Osteoblast (primary cell): Measurements from ENCODE around the gene NOTO. TPM values are rescaled to one million over a fixed set of nuclear protein-coding genes. Genes with fewer than 3 reads are reported as not detected.

ENCODE experiments used
- DNase-seq: peaks from one replicate; pipeline ENCODE4 v3.0.0; 2011; ENCODE audit warnings: low spot score, mixed read lengths; ENCODE audit not compliant: insufficient read length; ENCODE audit errors: missing footprints
- H2AFZ ChIP-seq: 2 replicates; pipeline ENCODE4 v1.6.0; 2011; ENCODE audit warnings: mild to moderate bottlenecking, low read length
- H3K27ac ChIP-seq: 2 replicates; pipeline ENCODE4 v1.5.1; 2011; ENCODE audit warnings: mild to moderate bottlenecking, low read depth, low read length, moderate library complexity
- H3K27me3 ChIP-seq: 2 replicates; pipeline ENCODE4 v1.6.0; 2012; ENCODE audit warnings: mild to moderate bottlenecking, control low read depth, inconsistent platforms, low read length, moderate library complexity; ENCODE audit not compliant: insufficient read depth
- H3K36me3 ChIP-seq: 2 replicates; pipeline ENCODE4 v1.5.1; 2011; ENCODE audit warnings: mild to moderate bottlenecking, low read length, control low read depth, moderate library complexity; ENCODE audit not compliant: insufficient read depth
- H3K4me1 ChIP-seq: 2 replicates; pipeline ENCODE4 v1.5.1; 2011; ENCODE audit warnings: mild to moderate bottlenecking, low read length, control low read depth, moderate library complexity; ENCODE audit not compliant: insufficient read depth
- H3K4me2 ChIP-seq: 2 replicates; pipeline ENCODE4 v1.6.0; 2011; ENCODE audit warnings: mild to moderate bottlenecking, low read length; ENCODE audit not compliant: insufficient read depth
- H3K4me3 ChIP-seq: fragments of 200-600 bp; sonication (generic); 3 replicates; pipeline ENCODE4 v1.5.1; 2012; ENCODE audit warnings: mild to moderate bottlenecking, low read length, inconsistent platforms; ENCODE audit not compliant: insufficient read depth
- H3K79me2 ChIP-seq: 2 replicates; pipeline ENCODE4 v1.6.0; 2012; ENCODE audit warnings: mild to moderate bottlenecking, low read length, control low read depth, inconsistent platforms; ENCODE audit not compliant: insufficient read depth
- H3K9me3 ChIP-seq: 2 replicates; pipeline ENCODE4 v1.5.1; 2011; ENCODE audit warnings: low read depth, low read length, control low read depth
- H4K20me1 ChIP-seq: 2 replicates; pipeline ENCODE4 v1.6.0; 2012; ENCODE audit warnings: mild to moderate bottlenecking, low read length, control low read depth; ENCODE audit not compliant: insufficient read depth
- CTCF ChIP-seq: IDR thresholded peaks from 2 replicates; pipeline ENCODE4 v1.5.1; 2011; ENCODE audit warnings: mild to moderate bottlenecking, low read depth, low read length, moderate library complexity; ENCODE audit errors: extremely low read depth
- total RNA-seq: library from RNA; depleted of rRNA; stranded (reverse); fragments of >200 nt; gene quantifications from 2 replicates; pipeline ENCODE4 v1.2.3, GENCODE V29; 2012

Gene NOTO
- total RNA-seq, 1 donor = not detected

- no peak overlapping the region for H3K27ac ChIP-seq
- H4K20me1 ChIP-seq = peaks cover 16% of the 10 kb centered on the region
- no peak overlapping the region for H3K4me2 ChIP-seq
- no peak overlapping the region for H2AFZ ChIP-seq
- TF ChIP-seq CTCF = no peak
- peak; percentile 52 for DNase-seq
- no peaks in the 10 kb centered on the region for H3K4me1 ChIP-seq
- H3K4me3 ChIP-seq = no peak overlapping the region
- H3K9me3 ChIP-seq = no peaks in the 10 kb centered on the region
- peaks cover 47% of the 10 kb centered on the region for H3K36me3 ChIP-seq
- no peaks in the 10 kb centered on the region for H3K79me2 ChIP-seq
- no peaks in the 10 kb centered on the region for H3K27me3 ChIP-seq
These were observed 52.1 kb downstream of the NOTO start for GRCh38 chr2:73254343-73255006.

GRCh38 chr2:73255007-73255644, 52.8 kb downstream of the NOTO start:
- peaks cover 40% of the 10 kb centered on the region for H3K36me3 ChIP-seq

GRCh38 chr2:73255907-73256617, 53.7 kb downstream of the NOTO start:
- no peaks in the 10 kb centered on the region for H3K4me1 ChIP-seq
- no peaks in the 10 kb centered on the region for H3K79me2 ChIP-seq
- H3K9me3 ChIP-seq = no peaks in the 10 kb centered on the region
- no peak overlapping the region for H2AFZ ChIP-seq
- no peak overlapping the region for H3K4me3 ChIP-seq
- DNase-seq = peak; percentile 64
- H4K20me1 ChIP-seq = peaks cover 16% of the 10 kb centered on the region
- TF ChIP-seq CTCF = no peak
- H3K4me2 ChIP-seq = no peak overlapping the region
- no peak overlapping the region for H3K27ac ChIP-seq
- no peaks in the 10 kb centered on the region for H3K27me3 ChIP-seq
- H3K36me3 ChIP-seq = peaks cover 31% of the 10 kb centered on the region

More at GRCh38 chr2:73255007-73255644, 52.8 kb downstream of the NOTO start:
- no peak overlapping the region for H3K4me3 ChIP-seq
- no peak overlapping the region for H3K4me2 ChIP-seq
- H3K27ac ChIP-seq = no peak overlapping the region
- no peak overlapping the region for H2AFZ ChIP-seq
- no peak for TF ChIP-seq CTCF
- H3K27me3 ChIP-seq = no peaks in the 10 kb centered on the region
- no peaks in the 10 kb centered on the region for H3K79me2 ChIP-seq
- no peaks in the 10 kb centered on the region for H3K4me1 ChIP-seq
- DNase-seq = peak; percentile 35
- H4K20me1 ChIP-seq = peaks cover 16% of the 10 kb centered on the region
- H3K9me3 ChIP-seq = no peaks in the 10 kb centered on the region

- Histone ChIP-seq H3K36me3 (peaks cover 30% of the 10 kb centered on the region), H3K4me3 (no peak overlapping the region), H3K27me3 (no peaks in the 10 kb centered on the region), H3K4me2 (no peak overlapping the region), H3K4me1 (no peaks in the 10 kb centered on the region), H3K27ac (no peak overlapping the region), H4K20me1 (peaks cover 16% of the 10 kb centered on the region), H3K9me3 (no peaks in the 10 kb centered on the region), H3K79me2 (no peaks in the 10 kb centered on the region), H2AFZ (no peak overlapping the region)
- no peak for DNase-seq
- no peak for TF ChIP-seq CTCF
These were observed 54.2 kb downstream of the NOTO start for GRCh38 chr2:73256618-73256922.
